AG09319 (cell line): ENCODE data around the gene SGSM1.

Source experiments
- DNase-seq: peaks from one replicate; pipeline ENCODE4 v3.0.0-alpha.2; 2010; ENCODE audit warnings: low read depth; ENCODE audit errors: extremely low read depth
- TF ChIP-seq, protein P1 (sequence below): IDR thresholded peaks from 2 replicates; pipeline ENCODE4 v1.5.1; 2011; ENCODE audit warnings: low read depth, mild to moderate bottlenecking, inconsistent platforms, low read length, moderate library complexity

SGSM1 gene

DNA sequence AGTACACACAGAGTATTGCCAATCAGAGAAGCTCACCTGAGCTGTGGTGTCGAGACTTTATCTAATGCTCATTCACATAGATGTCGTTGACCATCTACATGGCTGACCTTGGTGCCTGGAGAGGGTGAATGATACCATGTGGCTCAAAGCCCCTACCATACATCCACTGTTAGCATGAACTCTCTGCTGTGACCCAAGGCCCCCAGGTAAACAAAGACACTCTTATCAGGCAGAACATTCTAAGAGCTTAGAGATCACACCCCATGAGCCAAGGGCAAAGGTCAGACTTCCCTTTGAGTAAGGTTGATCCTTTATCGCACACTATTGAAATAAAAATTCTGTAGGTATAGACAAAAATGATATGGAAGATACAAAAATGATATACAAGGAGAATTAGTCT, 16.5 kb upstream of the SGSM1 start:
- TF ChIP-seq, protein P1, sequence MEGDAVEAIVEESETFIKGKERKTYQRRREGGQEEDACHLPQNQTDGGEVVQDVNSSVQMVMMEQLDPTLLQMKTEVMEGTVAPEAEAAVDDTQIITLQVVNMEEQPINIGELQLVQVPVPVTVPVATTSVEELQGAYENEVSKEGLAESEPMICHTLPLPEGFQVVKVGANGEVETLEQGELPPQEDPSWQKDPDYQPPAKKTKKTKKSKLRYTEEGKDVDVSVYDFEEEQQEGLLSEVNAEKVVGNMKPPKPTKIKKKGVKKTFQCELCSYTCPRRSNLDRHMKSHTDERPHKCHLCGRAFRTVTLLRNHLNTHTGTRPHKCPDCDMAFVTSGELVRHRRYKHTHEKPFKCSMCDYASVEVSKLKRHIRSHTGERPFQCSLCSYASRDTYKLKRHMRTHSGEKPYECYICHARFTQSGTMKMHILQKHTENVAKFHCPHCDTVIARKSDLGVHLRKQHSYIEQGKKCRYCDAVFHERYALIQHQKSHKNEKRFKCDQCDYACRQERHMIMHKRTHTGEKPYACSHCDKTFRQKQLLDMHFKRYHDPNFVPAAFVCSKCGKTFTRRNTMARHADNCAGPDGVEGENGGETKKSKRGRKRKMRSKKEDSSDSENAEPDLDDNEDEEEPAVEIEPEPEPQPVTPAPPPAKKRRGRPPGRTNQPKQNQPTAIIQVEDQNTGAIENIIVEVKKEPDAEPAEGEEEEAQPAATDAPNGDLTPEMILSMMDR = no peak
- no peak for DNase-seq

DNA sequence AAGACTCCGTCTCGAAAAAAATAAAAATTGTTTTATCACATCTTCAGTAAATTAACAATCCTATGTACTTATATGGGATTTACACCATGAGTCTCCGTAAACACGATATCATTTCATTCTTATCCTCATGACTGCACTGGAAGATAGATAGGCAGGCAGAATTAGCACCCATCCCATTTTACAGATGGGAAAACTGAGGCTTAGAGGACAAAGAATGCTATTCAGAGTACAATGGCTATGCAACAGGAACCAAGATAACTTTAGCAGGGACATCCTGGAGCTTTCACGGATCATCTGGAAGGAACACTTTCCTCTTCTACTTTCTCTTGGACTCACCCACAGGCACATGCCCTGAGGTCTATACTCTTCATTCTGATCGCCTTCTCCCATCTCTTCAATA, 14.6 kb upstream of the SGSM1 start:
- no peak for DNase-seq
- TF ChIP-seq, protein P1 = no peak

DNA sequence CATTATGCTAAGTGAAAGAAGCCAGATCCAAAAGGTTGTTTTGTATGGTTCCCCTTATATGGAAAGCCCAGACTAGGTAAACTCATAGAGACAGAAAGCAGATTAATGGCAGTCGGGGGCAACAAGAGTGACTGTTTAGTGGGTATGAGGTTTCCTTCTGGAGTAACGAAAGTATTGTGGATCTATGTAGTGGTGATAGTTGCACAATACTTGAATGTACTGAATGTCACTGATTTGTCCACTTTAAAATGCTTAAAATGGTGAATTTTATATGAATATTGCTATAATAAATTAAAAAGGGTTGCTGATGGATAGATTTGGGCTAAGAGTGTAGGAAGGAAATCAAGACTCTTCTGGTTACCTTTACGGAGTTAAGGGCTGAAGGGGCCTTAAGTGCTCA, 10.0 kb upstream of the SGSM1 start:
- TF ChIP-seq, protein P1 = no peak

DNA sequence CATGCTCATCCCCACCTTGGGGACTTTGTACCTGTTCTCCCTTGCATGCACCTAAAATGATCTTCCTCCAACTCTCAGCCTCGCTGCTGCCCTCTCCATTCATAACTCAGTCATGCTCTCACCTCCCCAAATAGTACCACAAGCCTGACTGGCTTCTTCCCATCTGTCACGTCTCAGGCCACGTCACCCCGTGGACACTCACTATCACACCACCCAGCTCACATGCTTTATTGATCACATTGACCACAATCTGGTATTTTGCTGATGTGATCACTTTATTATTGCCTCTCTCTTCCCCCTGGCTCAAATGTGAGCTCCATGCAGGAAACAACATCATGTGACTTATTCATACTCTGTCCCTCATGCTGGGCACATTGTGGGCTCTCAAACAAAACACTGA, 9.2 kb upstream of the SGSM1 start:
- TF ChIP-seq, protein P1 = no peak
- DNase-seq = no peak

More for the DNA sequence above, 10.0 kb upstream of the SGSM1 start:
- no peak for DNase-seq

DNA sequence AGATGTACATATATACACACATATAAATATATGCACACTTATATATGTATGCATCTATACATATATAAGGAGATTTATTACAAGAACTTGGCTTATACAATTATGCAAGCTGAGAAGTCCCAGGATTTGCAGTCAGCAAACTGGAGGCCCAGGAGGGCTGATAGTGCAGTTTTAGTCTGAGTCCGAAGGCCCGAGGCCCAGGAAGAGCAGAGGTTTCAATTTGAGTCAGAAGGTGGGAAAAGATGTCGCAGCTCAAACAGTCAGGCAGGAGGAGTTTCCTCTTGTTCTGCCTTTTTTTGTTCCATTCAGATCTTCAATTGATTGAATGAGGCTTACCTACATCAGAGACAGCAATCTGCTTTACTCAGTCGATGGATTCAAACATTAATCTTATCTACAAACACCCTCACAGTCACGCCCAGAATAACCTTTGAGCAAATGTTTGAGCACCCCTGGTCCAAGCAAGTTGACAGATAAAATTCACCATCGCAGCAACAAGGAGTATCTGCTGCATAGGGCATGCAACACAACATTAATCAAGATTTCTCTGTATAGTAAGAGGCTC, 4.0 kb upstream of the SGSM1 start:
- TF ChIP-seq, protein P1 = no peak
- no peak for DNase-seq

DNA sequence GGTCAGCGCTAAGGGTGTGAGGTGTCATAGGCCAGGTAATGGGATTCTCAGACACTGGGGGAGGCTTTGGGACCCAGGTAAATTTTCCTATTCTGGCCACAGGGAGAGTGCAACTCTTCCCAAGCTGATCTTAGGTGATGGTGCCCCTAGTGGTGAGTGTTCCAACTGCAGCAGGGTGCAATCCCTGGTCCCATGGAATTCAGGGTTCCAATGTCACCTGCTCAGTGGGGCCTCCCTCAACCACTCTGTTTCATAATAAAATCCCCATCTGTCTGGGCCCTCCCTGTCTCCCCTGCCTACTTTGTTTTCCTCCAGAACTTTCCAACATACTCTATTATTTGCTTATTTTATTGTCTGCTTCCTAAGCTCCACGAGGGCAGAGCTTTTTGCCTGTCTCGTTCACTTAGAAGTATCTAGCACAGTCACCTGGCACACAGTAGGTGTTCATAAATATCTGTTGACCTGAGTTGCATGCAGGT, 2.9 kb upstream of the SGSM1 start:
- TF ChIP-seq, protein P1 = peak; percentile 93
- DNase-seq = no peak

DNA sequence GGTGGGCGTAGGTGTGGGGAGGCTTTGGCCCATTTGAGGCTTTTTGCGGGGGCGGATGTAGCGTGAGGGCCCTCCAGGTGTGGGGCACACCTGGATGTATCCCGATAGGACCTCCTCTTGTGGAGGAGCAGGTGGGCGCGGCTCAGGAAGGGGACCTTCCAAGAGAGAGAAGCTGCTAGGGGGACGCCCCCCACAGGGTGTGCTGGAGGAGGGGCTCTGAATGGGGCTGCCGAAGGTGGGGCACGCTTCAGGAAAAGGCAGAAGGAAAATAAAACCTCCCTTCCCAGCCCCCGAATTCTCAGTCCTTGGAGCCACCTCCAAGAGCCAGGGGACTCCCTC, 621 bp downstream of the SGSM1 start:
- DNase-seq = no peak
- TF ChIP-seq, protein P1 = no peak
